Right renal pelvis (tissue), 4 donors: ENCODE measurements around the gene DNMT3A. TPM values are rescaled to one million over a fixed set of nuclear protein-coding genes. Genes with fewer than 3 reads are reported as not detected.

Experiments used
- DNase-seq, 4 donors: peaks; one replicate each; pipeline ENCODE4 v3.0.0-alpha.2; 2013; ENCODE audit warnings: low read depth in 4 of 4, low spot score in 3 of 4, missing footprints in 1 of 4
- polyA plus RNA-seq, 4 donors: library from polyadenylated mRNA; unstranded; fragments of 120-200 nt; gene quantifications; one replicate each; pipeline ENCODE4 v1.2.1, GENCODE V29; 2013; ENCODE audit not compliant: insufficient read length in 4 of 4

Gene DNMT3A
- polyA plus RNA-seq, 4 donors, result 75.3 to 81.4 (median 77.6) TPM

DNA sequence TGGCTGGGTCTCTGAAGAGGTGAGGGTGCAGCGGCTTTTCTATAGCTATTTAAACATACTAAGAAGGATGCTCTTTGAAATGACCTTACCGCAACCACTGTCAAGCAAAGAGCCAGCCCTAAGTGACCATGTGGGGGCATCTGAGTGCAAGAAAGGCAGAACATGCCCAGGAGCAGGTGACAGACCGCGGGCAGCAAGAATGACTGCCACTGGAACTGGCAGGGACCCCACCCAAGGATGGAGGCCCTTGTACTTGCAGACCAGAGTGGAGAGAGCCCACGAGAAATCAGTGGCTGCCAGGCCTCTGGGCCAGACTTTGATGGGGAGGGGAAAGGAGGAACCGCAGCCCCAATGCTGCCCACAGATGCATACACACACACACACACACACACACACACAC lies 33.1 kb downstream of the DNMT3A start:
- no peak for DNase-seq

DNA sequence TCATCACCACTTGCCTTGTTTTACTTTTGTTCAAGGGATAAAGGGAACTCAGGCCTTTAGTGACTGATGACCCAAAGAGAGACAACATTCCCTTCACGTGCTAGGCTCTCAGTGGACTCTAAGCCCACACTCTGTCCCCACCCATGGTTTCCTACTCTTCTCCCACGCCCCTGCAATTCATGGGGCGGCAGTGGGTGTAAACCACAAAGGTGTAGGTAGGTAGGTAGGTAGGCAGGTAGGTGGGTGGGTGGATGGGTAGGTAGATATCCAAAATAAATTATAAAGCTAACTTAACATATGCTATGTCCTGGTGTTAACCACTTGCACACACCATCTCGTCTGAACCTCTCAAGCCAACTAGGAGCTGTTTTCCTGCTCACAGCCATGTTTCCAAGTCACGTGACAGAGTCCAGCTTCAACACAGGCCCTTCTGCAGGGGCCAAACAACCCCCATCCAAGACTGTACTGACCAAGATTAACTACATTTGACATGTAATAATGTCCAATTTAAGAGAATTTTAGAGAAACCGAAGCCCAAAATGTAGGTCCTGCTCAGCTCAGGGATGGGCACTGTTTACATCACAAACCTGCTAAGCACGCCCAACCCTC lies 33.7 kb downstream of the DNMT3A start:
- DNase-seq, result no peak

DNA sequence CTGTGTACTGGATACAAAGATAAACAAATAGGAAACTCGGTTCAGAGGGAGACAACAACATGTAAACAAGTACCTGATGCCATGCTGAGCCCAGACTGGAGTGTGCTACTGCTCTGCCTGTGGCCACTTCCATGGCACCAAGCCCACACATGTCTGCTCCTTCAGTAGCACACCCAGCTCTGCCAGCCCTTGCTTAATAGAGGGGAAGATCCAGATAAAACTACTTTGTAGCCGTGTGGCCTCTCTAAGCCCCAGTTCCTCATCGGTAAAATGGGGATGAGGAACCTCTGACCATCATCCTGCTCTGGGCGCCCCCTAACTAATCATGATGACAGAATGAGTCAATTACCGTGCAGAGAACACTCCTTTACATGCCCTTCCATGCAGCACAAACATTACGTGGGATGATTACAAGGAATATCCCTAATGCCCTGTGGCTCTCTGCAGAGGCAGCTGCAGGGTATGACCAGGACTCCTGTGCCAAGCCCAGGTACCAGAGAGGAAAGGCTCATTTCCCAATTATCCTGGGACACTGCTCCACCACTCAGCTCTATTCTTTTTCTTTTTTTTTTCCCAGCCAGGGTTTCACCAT lies 34.9 kb downstream of the DNMT3A start:
- no peak for DNase-seq

DNA sequence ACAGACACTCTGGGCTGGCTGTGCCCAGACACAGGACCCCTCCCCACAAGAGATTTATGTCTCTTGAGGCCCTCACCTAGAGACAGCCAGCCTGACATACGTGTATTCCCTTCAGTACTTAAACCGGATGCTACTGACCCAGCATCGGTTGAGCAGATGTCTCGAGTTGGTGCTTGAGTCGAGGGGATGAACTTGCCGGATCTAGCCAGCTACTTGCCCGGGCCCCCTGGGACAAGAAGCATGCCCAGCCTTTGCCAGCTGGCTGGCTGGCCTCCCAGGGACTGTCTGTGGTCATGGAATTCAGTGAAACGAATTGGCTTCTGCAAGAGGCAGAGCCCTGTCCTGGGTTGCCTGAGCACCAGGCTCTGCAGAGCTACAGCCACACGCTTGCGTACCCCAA lies 36.0 kb downstream of the DNMT3A start:
- no peak for DNase-seq

DNA sequence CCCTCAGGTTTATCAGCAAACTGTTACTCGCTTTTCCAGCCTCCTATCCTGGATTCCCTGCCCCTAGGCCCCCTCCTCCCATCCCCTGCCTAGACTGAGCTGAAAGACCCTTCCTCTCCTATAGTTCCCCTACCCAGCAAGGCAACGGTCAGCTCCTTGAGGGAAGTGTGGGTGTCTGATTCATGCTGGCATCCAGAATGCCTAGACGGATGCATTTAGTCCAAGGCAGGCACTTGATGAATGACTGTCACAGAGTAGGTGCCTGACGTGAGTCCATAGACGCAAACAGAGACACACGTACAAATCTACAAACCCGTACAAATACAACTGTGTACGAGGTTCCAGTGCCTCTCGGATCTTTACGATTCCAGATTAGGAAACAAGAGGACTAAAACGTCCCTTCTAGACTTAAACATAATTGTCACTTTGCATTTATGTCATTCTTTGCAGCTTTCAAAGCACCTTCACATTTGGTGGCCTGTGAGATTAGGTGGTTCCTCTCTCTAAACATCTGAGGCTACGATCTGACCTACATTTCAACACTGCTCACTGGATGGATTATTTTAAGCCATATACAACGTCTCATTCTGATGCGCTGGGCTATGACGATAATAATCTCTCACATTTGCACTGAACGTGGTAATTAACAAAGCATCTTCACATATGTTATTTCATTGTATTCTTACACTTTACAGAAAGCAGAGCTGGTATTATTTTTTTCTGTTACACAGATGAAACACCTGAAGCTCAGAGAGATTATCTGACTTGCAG lies 36.7 kb downstream of the DNMT3A start:
- DNase-seq, result no peak

DNA sequence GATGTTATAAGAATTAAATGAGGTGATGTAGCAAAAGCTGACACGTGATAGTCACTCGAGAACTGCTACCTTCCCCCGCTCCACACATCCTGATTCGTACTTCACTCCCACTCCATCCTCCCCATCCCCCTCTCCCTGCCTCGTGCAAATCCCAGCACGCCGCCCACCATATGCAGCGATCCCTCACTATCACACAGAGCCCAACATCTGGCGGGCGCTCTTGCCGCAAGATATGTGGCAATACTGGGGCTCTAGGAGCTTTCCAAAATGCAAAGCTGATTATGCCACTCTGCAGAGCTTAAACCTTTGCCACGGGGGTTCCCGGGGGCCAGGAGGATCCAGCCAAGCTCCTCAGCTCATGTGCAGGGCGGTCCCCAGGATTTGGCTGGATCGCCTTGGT lies 37.4 kb downstream of the DNMT3A start:
- DNase-seq, result no peak

DNA sequence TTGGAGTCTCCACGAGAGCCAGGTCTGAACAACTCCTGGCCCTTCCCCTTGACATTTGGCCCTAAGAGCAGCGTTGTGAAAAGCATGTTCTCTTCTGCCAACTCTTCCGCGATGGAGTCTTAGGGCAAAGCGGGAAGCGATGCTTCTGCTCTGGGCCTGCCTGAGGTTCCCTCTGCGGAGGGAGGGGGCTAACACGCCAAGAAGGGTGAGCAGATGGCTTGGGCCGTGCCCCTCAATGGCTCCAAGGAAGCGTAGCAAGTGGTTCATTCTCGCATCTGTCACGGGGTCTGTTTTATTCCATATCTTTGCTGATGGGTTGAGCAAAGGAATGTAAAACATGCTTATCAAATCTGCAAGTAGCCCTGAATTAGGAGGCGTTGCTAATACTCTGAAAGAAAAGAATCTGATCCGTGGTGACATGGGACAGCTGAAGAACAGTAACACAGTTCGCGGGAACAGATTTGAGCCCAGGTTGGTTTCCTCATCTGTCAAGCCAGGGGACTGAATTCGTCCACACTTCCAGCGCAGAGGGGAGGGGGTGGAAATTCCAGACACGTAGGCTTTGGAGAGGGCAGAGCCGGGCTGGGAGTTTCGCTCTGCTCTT lies 38.0 kb downstream of the DNMT3A start:
- DNase-seq, result no peak

DNA sequence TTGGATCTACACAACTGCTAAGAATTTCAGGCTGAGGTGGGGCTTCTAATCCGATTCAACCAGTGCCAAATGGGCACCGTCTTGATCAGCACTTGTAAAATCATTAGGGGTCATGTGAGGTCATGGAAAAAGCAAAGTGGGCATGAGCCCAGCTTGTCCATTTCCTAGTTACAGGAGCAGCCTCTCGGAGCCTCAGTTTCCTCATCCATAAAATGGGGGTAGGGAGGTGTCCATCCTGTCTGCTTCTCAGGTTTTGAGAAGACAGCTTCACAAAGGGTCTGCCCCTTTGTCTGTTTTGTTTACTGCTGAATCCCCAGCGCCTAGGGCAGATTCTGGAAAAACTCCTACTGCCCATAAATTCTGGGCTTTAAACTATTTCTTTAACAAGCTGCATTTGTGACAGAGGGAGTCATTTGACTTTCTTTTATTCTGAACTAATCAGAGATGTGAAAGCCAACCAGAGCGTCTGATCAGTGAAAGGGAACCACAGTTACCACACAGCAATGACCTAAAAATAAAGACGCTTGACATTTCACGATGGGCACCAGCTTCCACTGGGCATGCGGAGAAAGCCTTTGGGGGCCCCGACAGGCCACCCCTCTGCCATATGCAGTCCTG lies 38.9 kb downstream of the DNMT3A start:
- DNase-seq, result no peak

DNA sequence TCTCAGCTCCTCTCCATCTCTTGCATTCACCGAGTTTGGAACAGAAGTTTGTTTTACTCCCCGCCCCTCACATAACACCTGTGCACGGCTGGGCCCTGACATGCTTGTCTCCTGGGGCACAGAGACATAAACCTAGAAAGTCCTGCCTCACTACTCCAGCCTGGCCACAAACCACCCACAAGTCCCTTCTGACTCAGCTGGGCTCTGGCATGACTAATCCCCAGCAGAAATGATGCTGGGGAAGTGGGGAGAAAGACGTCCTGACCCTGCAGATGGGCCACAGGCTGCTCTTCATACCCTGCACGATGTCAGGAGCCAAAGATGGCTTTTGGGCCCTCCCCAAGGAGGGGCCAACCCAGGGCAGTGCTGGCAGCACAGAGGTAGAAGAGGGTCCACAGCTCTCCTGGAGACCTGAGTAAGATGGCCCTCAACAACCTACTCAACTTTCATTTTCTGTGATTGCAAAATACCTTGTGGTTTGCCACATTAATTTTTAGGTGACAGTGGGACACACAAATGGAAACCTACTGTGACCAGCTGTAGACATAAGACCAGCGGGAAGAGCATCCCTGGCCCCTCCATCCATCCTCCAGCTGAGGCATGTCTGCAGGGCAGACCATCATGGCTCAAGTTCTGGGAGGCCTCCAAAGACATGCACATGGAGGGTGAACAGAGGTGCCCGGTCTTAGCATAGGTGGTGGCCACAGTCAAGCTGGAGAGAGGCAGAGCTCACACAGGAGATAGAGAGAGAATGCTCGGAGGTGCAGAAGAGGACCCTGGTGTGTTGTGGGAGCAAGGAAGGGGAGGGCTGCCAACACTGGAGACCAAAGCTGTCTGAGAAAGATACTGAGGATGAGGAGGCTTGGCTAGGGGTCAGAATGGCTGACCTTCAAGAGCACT lies 40.0 kb downstream of the DNMT3A start:
- no peak for DNase-seq

DNA sequence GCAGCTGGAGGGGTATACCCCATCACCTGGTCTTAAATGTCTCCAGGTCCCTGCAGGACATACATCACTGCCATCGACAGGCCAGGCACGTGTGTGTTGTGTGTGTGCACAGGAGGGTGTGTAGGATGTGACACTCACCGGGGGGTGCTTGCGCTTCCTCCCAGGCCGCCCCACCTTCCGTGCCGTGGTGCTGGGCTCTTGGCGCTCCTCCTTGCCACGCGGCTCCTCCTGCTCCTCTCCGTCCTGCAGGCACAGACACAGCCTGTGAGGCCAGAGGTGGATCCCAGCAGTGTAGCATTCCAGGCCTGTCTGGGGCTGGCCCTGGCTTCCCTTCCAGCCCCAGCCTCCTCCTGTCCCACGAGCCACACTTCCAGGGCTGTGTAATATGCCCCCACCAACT lies 41.7 kb downstream of the DNMT3A start:
- DNase-seq, result no peak

DNA sequence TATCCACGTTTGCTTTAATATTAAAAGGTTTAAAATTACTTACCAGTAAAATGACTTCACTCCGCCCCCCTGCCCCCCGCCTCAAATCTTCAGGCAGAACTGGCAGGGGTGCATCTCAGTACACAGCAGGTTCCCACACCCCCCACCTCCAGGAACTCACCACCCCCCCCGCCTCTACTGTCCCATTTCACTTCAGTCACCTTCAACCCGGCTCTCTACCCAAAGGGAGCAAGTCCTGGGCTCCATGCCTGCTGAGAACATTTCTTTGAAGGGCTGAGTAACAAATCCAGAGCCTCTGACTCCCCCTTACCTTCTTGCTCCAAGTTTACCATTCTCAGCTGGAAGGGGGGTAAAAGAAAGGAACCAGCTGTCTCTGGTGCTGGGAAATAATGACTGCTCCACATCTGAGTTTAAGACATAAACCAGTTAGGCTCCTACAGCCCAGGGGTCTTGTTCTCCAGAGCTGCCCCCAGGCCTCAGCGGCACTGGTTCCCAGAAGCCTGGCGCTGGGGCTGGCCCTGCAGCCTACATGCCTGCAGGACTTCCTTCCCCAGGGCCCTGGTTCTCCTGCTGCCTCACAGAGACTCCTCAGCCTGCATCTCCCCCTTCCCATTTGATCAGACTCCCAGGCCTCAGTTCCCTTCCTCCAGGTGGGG lies 42.8 kb downstream of the DNMT3A start:
- no peak for DNase-seq

DNA sequence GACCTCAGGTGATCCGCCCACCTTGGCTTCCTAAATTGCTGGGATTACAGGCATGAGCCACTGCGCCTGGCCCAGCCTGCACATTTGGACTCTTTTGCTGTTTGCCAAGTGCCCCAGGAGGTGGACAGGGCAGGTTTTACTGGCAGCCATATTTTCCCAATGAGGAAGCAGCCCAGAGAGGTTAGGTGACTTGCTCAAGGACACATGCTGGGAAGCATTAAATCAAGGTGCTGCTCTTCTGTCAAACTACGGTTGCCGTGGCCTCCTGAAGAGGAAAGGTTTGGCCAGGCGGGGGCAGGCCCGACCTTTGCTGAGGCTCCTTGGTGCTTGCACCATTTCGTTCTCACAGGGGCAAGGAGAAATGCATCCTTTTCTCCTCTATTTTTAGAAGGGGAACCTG lies 44.0 kb downstream of the DNMT3A start:
- no peak for DNase-seq

DNA sequence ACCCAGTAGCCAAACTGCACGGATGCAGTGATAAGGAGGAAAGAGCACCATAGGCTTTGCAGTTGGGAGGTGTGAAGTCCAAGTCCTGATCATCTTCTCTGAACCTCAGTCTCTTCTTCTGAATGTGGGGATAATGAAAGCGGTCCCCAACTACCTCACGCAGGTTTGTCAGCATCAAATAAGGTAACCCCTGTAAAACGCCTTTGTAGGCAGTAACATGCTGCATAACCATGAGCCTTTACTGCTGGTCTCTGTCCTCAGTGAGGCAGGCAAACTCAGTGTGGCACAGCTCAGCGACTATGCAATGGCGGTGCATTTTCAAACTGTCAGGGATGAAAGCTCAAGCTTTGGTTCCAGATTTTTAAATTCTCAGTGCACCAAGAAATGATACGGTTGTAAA lies 46.1 kb downstream of the DNMT3A start:
- no peak for DNase-seq

DNA sequence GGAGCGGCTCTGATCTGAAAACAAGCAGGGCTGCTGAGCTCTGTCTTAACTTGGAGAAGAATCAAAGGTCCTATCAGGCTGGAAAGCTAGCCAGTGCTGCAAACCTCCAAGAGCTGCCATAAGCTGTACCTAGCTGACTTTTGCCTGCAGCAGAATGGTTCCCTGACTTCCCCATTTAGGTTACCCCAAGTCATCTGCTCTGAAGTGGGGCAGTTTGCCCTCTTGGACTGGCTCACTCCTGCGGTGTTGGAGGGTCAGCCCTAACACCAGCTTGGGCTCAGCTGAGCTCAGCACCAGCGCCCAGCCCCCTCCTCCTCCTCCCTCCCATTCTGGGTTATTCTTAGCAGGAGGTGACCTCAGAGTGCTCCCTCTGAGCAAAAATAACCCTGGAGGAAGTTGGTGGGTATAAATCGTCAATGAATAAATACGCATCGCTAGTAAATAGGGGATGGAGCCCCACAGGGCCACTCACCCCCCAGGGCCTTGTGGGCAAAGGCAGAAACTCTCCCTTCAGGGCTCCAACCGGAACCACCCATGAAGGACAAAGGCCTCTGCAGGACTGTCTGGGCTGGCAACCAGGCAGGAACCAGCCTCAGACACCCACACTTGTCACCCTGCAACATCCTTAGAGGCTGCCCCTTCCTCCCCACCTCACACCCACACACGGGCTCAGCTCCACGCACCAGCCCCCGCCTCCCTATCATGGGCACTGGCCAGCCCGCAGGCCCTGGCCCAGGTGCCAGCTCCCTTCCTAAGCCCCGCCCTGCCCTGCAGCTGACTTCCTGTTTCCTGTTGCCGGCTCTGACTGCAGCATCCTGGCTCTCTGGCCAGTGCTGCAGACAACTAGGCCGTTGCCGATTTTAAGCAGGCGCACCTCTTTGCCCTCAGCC lies 46.9 kb downstream of the DNMT3A start:
- no peak for DNase-seq

DNA sequence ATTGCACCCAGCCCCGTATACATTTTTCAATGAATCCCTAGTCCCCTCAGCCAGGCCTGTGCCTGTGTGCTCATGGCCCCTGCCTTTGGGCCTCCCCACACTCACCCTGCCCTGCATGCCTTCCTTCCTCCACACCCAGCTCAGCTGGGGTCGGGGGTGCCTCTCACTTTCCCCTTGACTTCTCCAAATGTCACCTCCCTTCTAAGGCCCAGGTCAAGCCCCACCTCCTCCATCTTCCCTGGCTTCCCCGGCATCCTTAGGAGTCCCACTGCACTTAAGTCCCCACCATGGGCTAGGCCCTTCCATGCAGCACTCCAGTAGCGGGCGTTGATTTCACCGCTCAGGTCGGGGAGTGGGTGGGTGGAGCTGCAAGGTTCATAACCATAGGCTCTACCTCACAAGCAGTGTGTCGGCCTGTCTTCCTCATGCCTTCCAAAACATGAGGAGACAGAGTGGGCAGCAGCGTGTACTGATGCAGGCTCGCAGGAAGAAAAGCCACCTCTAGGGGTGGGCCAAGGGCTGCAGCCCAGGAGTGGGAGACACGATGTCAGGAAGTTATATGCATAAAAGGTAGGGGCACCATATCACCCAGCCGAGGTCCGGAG lies 47.7 kb downstream of the DNMT3A start:
- no peak for DNase-seq

DNA sequence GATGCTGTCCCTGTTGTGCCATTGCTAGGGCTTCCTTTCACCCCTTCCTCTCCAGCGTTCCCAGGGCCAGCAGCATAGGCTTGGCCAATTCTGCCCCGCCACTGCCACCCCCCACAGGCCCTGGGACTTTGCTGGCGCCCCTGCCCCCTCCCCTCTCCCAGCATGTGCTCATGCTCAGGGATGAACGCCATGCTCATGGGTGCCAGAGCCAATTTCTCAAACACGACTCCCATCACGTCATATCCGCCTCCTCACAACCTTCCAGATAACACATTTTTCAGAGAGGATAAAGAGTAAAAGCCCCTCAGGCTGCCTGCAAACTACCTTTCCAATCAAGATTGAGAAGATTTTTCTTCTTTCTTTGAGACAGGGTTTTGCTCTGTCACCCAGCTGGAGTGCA lies 48.6 kb downstream of the DNMT3A start:
- no peak for DNase-seq

DNA sequence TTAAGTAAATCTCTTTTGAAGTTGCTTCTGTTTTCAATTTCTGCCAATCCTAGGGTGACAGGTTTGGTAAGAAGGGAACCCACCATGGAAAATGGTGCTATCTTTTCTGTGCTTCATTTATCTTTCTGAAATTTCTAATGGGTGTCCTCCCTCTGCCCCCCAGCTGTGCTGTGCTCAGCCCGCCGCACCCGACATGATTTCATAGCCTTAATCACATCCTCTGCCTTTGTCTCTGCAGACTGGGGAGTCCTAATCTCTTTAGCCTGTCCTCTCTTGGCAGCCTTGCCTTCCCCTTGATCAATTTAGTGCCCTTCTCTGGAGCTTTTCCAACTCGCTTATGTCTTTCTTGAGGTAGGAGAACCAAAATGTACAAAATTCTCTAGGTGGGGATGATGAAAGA lies 49.3 kb downstream of the DNMT3A start:
- no peak for DNase-seq

DNA sequence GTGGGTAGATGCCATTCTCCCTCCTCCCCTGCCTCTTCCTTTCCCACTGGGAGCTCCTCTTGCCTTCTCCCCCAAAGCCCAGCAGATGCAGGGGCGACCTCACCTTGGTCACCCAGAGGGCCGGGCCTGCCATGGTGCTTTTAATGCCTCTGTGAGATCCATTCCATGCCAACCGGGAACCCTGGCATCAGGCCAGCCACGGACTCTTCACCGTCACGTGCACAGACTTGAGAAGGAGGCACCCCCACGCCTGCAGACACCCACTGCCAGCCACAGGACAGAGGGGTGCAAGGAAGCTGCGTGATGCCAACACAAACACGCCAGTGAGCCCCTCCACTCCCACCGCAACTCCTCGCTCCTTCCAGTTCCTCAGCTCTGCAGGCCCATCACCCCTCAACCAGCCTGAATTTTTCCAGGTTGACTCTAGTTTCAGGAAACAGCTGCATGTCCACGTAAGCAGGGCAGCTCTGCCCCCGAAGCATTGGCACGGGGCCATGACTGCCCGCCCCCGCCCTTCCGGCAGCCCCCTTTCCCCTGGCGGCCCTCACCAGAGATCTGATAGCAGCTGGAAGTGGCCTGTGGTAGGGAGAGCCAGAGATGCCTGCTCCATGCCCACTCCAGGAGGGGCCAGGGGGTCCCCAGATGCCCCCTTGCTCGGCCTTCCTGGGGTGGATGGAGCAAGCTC lies 50.8 kb downstream of the DNMT3A start:
- no peak for DNase-seq
